Ascending aorta (tissue), 2 donors: ENCODE data around the gene ADRA2B. TPM values are rescaled to one million over a fixed set of nuclear protein-coding genes. Genes with fewer than 3 reads are reported as not detected.
A peak's percentile ranks its signal among the peaks of the same experiment; 100 is the strongest.

ENCODE experiments used
- DNase-seq, 2 donors: peaks; one replicate each; pipeline ENCODE4 v3.0.0-alpha.2; 2019; ENCODE audit warnings: low spot score in 2 of 2
- H3K27ac ChIP-seq, 2 donors: fragments of 200-600 bp; sonication (generic); one replicate each; pipeline ENCODE4 v1.5.1; 2016 to 2017; ENCODE audit warnings: mild to moderate bottlenecking in 1 of 2
- H3K27me3 ChIP-seq: fragments of 200-600 bp; sonication (generic); one replicate; pipeline ENCODE4 v1.5.1; 2017
- H3K36me3 ChIP-seq, 2 donors: fragments of 200-600 bp; sonication (generic); one replicate each; pipeline ENCODE4 v1.5.1; 2016
- H3K4me1 ChIP-seq, 2 donors: fragments of 200-600 bp; sonication (generic); one replicate each; pipeline ENCODE4 v1.5.1; 2016 to 2017; ENCODE audit warnings: mild to moderate bottlenecking in 1 of 2
- H3K4me3 ChIP-seq, 2 donors: fragments of 200-600 bp; sonication (generic); one replicate each; pipeline ENCODE4 v1.5.1; 2016 to 2017; ENCODE audit warnings: mild to moderate bottlenecking in 1 of 2
- H3K9me3 ChIP-seq, 2 donors: fragments of 200-600 bp; sonication (generic); one replicate each; pipeline ENCODE4 v1.5.1; 2016
- CTCF ChIP-seq, 3 experiments: fragments of 200-600 bp in 2 of 3; fragments of 450-650 bp in 1 of 3; sonication (generic) in 2 of 3; IDR thresholded peaks; one replicate each; pipeline ENCODE4 v1.5.1; 2016 to 2019; ENCODE audit warnings: antibody characterized with exemption in 3 of 3, mild to moderate bottlenecking in 1 of 3, moderate library complexity in 1 of 3
- intact Hi-C: fragments of 100-400 bp; cut with DNase I; formaldehyde crosslinking; loops from one replicate; pipeline ENCODE4 v1.15.1; 2023
- total RNA-seq: library from RNA; depleted of rRNA; stranded (reverse); fragments of >200 nt; gene quantifications from one replicate; pipeline ENCODE4 v1.1.0, GENCODE V29; 2016

The ADRA2B gene
- total RNA-seq, 1 donor from 2014 or later, result 9.4 TPM

GRCh38 chr2:96083064-96083939 is 33.1 kb downstream of the ADRA2B start:
- H3K4me3 ChIP-seq, result no peak overlapping the region
- H3K27me3 ChIP-seq, result no peaks in the 10 kb centered on the region
- peaks cover 4 to 12% of the 10 kb centered on the region in 2 donors for H3K4me1 ChIP-seq
- no peaks in the 10 kb centered on the region for H3K9me3 ChIP-seq
- H3K36me3 ChIP-seq, result no peaks in the 10 kb centered on the region
- intact Hi-C loops, result no loop called here
- DNase-seq, result no peak
- H3K27ac ChIP-seq, result peak overlapping the region; percentile 67 to 75
- no peak for TF ChIP-seq CTCF (IDR thresholded peaks at IDR 0.05)

- TF ChIP-seq CTCF (IDR thresholded peaks at IDR 0.05), result no peak
- no peak for DNase-seq
- Histone ChIP-seq H3K36me3 (no peaks in the 10 kb centered on the region), H3K27ac (peak overlapping the region; percentile 67 to 75), H3K9me3 (no peaks in the 10 kb centered on the region), H3K4me3 (no peak overlapping the region), H3K27me3 (no peaks in the 10 kb centered on the region), H3K4me1 (peaks cover 4 to 12% of the 10 kb centered on the region in 2 donors)
- intact Hi-C loops, result no loop called here
These were observed 33.9 kb downstream of the ADRA2B start for GRCh38 chr2:96082211-96083063.

GRCh38 chr2:96081042-96081441 is 35.3 kb downstream of the ADRA2B start:
- no peaks in the 10 kb centered on the region for H3K36me3 ChIP-seq
- no peak for TF ChIP-seq CTCF (IDR thresholded peaks at IDR 0.05)
- DNase-seq, result no peak
- H3K9me3 ChIP-seq, result peaks cover 0 to 9% of the 10 kb centered on the region in 2 donors
- no peak overlapping the region for H3K4me3 ChIP-seq
- H3K27ac ChIP-seq, result no peak overlapping the region
- intact Hi-C loops, result no loop called here
- H3K27me3 ChIP-seq, result no peaks in the 10 kb centered on the region
- H3K4me1 ChIP-seq, result peaks cover 4 to 12% of the 10 kb centered on the region in 2 donors

- Histone ChIP-seq H3K9me3 (peaks cover 0 to 23% of the 10 kb centered on the region in 2 donors), H3K36me3 (no peaks in the 10 kb centered on the region), H3K4me1 (no peaks in the 10 kb centered on the region), H3K27ac (no peak overlapping the region), H3K4me3 (no peak overlapping the region), H3K27me3 (no peaks in the 10 kb centered on the region)
- no peak for DNase-seq
- no peak for TF ChIP-seq CTCF (IDR thresholded peaks at IDR 0.05)
- intact Hi-C loops, result no loop called here
These were observed 41.1 kb downstream of the ADRA2B start for GRCh38 chr2:96075199-96075771.

GRCh38 chr2:96074156-96074555 is 42.2 kb downstream of the ADRA2B start:
- intact Hi-C loops, result loop anchor here (5.0 kb wide), 1 partner anchor 38 kb away; no protein-coding TSS in a partner anchor
- no peak for DNase-seq

More at GRCh38 chr2:96074156-96074555, 42.2 kb downstream of the ADRA2B start:
- no peaks in the 10 kb centered on the region for H3K36me3 ChIP-seq
- no peaks in the 10 kb centered on the region for H3K4me1 ChIP-seq
- no peak overlapping the region for H3K27ac ChIP-seq
- H3K9me3 ChIP-seq, result peaks cover 0 to 23% of the 10 kb centered on the region in 2 donors
- TF ChIP-seq CTCF (IDR thresholded peaks at IDR 0.05), result no peak
- H3K4me3 ChIP-seq, result no peak overlapping the region
- no peaks in the 10 kb centered on the region for H3K27me3 ChIP-seq
